ENCODE results near the gene EPS8L3.

DNA sequence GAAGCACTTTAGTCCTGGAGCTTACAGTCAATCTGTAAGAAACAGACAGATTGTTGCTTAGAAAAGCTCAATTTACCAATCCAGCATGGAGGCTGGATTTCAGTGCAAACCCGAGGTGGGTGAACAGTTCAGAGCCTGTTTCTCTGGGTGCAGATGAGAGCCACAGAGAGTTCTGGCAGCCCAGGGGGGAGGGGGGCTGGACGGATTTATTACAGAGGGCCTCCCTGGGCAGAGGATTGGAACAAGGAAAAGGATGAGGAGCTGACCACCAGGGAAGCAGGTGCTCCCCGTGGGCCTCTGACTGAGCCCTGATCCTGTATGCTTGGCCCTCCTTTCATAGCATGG, 38.0 kb upstream of the EPS8L3 start:
- TF ChIP-seq CTCF (conservative IDR thresholded peaks at IDR 0.05 in 1 of 2, IDR thresholded peaks at IDR 0.05 in 1 of 2; ENCODE audit: extremely low read depth in 1 of 2, insufficient read depth in 1 of 2, low read depth in 1 of 2, low read length in 2 of 2) (no peak), EZH2 (IDR thresholded peaks at IDR 0.05; ENCODE audit: borderline replicate concordance, low read length) (no peak)
